Superior temporal gyrus (tissue), 1 donor: ENCODE results near the gene PTP4A1.
"Not testable (repeated sequence)": the region's sequence is repeated elsewhere in the genome, so short reads cannot be mapped to it uniquely, and the experiment has no call there.

ENCODE experiments used
- DNase-seq: peaks from one replicate; pipeline ENCODE4 v3.0.0-alpha.2; 2016; ENCODE audit errors: extremely low spot score

Gene PTP4A1

DNA sequence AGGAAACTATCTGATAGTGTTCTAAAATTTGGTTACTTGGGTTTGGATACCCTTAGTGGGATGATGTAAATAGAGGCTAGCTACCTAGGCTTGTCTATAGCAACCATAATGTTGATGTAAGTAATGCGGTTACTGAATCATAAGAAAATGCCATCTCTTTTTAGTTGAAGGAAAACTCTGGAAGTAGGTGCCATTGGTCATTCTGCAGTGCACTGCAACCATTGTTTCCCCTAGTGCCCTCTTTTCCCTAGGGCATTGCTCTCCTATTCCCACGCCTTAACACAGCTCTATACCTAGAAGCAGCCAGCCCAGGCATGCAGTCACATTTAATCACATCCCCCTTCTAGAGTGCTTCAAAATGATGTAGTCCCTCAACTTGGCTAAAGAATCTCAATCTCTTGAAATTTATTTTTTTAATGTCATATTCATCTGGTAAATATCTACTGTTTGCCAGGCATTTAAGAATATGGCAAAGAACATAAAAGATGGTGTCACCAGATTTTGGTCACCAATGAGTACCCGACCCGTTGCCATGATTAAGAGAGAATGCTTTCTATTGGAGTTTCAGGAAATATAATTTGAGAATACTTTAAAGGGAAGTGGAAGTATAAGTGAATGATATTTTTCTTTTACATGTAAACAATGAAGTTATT is 10.4 kb downstream of the PTP4A1 start:
- no peak for DNase-seq

DNA sequence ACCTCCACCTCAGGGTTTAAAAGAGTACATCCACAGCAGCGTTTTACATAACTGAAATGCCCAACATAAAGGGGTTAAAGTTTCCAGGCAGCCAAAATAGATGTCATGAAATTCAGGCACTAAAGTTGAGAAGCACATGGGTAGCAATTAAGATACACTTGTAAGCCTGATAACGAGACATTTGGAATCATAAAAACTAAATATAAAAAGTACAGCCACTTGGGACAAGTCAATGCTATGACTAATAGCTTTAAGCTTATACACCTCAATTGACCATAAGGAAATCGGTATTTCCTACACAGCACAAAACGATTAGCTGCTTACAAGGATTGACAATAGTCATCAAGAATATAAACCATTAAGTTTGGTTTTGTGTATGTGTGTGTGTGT is 11.8 kb downstream of the PTP4A1 start:
- DNase-seq, result no peak

DNA sequence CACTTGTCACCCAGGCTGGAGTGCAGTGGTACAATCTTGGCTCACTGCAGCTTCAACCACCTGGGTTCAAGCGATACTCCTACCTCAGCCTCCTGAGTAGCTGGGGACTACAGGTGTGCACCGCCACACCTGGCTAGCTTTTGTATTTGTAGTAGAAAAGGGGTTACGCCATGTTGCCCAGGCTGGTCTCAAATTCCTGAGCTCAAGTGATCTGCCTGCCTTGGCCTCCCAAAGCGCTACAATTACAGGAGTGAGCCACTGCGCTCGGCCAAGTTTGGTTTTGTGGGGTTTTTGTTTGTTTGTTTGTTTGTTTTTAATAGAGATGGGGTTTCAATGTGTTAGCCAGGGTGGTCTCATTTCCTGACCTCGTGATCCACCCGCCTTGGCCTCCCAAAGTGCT is 12.3 kb downstream of the PTP4A1 start:
- no peak for DNase-seq

DNA sequence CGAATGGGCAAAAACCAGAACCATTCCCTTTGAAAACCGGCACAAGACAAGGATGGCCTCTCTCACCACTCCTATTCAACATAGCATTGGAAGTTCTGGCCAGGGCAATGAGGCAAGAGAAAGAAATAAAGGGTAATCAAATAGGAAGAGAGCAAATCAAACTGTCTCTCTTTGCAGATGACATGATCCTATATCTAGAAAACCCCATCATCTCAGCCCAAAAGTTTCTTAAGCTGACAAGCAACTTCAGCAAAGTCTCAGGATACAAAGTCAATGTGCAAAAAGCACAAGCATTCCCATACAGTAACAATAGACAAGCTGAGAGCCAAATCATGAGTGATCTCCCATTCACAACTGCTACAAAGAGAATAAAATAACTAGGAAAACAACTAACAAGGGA is 13.4 kb downstream of the PTP4A1 start:
- DNase-seq, result not testable (repeated sequence)

DNA sequence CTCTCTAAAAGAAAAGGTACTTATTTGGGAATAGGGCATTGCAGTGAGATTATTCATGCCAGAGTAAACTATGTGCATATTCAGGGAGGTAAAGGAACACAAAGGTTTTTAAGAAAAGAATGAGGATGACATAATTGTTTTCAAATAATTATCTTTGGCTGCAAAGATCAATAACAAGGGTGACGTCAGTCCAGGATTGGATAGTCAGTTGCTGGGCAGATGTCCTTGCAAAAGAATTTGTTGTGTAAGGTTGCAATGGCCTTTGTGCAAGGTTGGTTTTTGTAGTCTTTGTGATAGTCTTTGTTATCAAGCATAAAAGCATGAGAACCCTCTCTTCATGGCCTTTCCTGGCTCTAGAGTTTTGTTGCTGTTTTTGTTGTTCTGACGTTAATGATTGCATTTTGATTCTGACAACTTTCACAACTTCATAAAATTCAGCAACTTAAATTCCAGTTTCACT is 17.7 kb downstream of the PTP4A1 start:
- DNase-seq, result no peak

DNA sequence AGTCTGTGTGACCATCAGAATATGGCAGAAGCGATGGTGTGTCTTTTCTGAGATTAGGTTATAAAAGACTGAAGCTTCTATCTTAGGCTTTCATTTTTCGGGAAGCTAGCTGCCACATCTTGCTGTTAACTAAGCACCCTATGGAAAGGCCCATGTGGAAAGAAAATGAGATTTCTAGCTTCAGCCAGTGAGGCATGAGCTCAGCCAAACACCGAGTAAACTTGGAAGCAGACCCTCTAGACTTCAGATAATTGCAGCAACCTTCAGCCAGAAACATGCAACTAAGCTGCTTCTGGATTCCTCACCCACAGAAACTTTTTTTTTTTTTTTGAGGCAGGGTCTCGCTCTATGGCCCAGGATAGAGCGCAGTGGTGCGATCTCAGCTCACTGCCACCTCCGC is 20.6 kb downstream of the PTP4A1 start:
- no peak for DNase-seq

DNA sequence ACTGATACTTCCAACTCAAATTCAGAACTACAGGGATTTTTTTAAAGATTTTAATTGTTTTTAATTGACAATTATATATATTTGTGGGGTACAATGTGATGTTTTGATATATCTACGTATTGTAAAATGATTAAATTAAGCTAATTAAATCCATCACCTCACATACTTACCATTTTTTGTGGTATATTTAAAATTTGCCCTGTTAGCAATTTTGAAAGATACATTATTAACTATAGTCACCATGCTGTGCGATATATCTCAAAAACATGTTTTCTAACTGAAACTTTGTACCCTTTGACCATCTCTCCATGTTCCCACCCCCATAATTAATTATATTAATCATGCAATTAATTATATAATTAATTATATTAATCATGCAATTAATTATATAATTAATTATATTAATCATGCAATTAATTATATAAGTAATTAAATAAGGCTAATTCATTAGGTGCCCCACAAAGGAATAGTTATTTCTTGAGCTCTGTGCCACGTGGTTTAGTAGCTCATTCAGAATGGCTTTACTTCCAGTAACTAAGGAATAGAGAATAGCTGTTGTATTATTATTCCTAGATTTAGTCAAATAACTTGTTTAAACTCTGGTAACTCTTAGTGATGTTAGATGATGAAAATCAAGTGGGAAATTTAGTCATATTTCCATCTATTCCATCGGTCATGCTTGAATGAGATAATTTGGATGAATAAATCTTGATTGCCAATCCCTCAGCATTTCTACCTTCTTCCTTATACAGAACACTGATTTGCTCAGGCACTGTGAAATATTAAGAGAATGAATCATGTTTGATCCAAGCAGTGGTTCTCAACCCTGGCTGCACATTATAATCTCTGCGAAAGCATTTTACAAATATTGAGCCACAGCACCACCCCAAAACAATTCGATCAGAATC is 25.1 kb downstream of the PTP4A1 start:
- no peak for DNase-seq

DNA sequence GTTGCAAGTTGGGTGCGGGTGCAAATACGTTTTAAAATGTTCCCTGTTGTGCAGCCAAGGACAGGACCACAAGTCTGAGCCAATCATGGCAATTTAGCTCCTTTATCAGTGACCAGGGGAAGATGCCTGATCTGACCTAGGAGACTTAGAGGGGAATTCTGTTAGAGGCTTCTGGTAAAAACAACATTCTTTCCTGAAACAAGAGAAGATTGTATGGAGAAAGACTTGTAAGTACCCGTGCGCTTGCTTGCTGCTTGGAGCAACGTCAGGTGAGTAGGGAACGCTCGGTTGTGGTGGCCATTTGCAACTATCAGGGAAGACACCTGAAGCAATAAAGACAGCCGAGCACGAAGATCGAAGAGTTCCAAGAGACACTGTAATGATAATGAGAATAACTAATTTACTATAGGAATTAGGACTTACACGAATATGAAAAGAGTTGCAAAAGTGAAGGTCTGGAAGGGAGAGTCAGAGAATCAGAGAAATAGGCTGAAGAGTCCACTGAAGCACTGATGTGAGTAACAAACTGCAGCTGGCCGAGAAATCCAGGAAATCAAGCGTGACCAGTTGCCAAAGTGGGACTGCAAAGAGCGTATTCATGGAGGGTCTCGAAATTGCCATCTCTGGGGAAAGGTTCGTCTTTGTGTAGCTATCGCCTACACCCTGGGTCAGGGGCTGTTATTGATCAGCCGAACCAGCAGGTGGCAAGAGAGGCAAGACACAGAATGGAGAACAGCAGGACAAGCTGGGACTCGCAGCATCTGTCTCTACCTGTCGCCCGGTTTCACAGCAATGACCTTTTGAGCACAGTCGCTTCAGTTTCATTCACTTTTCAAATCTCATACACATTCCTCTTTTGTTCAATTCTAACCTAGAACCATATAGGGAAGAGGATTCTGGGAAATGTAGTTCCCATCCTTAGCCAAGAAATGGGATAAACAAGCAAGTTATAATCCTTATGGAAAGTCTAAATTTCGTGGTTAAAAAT is 26.1 kb downstream of the PTP4A1 start:
- DNase-seq, result peak; percentile 93

DNA sequence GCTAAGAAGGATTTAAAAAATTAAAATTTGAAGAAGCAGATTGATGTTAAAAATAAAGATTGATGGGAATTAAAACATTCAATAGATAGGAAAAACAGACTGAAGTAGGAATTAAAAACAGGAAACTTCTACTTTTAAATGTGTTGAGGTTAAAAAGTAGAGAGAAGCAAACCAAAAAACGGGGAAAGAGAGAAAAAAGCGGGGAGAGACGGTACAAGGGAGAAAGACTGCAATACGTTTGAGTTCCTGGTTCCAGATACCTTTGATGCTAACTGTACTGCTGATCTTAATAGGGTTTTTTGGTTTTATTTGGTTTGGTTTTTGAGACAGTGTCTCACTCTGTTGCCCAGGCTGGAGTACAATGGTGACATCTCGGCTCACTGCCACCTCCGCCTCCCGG is 27.0 kb downstream of the PTP4A1 start:
- DNase-seq, result no peak

DNA sequence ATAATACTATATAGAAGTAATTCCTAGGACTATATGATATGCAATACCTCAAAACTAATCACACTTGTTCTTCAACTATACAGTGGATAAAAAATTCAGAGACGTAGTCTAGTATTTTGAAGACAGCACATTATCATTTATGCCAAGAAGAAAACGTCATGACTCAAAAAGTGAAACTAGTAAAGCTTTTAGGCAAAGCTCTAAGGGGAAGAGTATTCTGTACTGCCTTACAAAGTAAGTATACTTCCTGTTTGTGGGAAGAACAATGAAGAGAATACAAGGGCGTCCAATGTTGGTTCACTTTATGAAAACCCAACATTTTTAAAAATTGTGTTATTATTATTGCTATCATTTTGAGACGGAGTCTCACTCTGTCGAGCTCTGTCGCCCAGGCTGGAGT is 27.9 kb downstream of the PTP4A1 start:
- DNase-seq, result no peak

DNA sequence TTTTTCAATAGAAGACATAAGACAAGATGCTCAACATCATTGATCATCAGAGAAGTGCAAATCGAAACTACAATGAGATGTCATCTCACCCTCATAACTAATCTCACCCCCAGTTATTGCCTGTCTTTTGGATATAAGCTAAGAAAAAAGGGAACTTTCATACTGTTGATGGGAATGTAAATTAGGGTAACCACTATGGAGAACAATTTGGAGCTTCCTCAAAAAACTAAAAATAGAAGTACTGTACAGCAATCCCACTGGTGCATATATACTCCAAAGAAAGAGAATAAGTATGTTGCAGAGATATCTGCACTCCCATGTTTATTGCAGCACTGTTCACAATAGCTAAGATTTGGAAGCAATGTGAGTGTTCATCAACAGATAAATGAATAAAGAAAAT is 37.0 kb downstream of the PTP4A1 start:
- DNase-seq, result no peak

DNA sequence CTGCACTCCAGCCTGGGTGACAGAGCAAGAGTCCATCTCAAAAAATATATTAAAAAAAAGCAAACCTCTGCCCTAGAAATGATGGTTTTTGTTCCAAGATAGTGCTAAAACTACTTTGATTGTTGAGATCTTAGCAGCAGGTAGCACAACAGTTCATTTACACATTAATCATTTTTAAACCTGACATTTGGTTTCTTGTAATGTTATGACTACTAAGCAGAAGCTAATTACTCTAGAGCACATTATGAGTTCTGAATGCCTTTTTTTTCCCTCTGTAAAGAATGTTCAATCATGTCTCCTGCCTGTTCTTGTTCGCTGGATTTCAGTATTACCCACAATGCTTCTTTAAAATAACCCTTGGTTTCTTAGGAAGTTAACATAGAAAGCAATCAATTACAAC is 38.7 kb downstream of the PTP4A1 start:
- DNase-seq, result no peak

DNA sequence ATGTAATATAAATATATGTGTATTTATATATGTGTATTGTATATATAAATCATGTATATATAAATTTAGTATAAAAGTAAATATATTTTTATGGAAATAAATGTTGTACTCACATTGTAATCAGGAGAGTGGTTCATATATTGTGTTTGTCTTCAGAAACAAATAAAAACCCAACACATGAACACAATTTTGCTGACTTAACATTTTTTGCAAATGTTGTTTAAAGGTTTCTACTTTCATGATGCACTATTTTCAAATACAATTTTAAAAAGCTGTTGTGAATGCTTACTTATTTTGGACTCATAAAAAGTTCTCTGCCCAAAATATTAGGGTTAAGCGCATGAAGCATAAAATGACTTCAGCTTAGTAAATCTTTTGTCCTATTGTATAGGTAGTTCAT is 39.3 kb downstream of the PTP4A1 start:
- DNase-seq, result no peak

DNA sequence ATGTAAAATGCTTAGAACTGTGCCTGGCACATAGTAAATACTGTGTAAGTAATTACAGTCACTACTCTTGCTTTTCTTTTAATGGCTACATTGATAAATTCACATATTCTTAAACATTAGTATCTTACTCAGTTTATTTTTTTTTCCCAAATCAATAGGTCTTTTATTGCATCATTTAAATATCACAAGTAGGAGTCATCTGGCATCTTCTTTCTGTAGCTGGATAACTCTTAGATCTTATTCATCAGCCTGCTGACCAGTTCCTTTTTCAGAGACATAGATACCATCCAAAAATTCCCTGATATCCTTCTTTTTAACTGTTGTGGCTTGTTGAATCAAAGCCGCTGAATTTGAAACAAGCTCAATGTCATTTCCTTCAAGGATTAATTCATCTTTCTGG is 43.3 kb downstream of the PTP4A1 start:
- DNase-seq, result no peak
